ENCODE results near the gene ATP6V1D. TPM values are rescaled to one million over a fixed set of nuclear protein-coding genes. Genes with fewer than 3 reads are reported as not detected.
"Not testable (repeated sequence)": the region's sequence is repeated elsewhere in the genome, so short reads cannot be mapped to it uniquely, and the experiment has no call there.

The ATP6V1D gene
- polyA plus RNA-seq (2013, experiment 1 of 2) = 42.4 TPM
- polyA plus RNA-seq (2013, experiment 2 of 2) = 42.0 TPM

DNA sequence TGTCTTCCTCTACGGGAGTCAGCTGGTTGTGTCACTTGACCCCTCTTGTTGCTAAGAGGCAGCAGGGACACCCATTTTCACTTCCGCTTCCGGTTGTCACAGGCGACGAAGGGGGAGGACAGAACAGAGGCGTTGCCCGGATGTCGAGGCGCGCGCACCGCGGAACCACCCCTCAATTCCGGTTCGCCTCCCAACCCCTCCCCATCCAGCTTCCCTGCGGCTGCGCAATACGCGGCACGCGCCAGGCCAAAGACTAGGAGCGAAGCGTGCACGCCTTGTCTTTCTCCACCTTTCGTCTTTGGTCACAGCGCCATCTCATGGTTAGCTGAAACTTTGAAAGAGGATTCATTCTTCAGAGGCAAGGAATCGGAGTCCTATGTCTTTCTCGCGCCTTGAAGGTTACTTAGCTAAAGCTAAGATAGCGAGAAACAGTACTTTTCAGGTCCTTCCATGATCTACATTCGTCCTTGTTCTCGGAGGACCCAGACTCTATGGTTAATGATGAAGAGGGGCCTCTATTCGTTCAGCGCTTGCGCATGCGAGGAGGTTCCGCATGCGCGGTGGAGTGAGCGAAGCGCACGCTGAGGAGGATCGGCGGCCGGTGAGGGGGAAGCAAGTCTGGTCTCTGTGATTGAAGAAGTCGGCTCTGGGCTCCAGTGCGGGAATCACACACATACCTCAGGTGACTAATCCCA lies at the start of gene ATP6V1D, which contains the start of gene EIF2S1:
Gene ATP6V1D (minus strand): TSS at position 30 of the 695 bp plus-strand sequence. CDS start 106 bp downstream, outside the sequence.
Gene EIF2S1 (plus strand): TSS at position 554 of the 695 bp plus-strand sequence. CDS start 4,440 bp downstream, outside the sequence.
- no peak within 1 kb of the TSS for H3K4ac ChIP-seq (ENCODE audit: low read length)
- H4K8ac ChIP-seq (ENCODE audit: low read depth, low read length) = no peak within 1 kb of the TSS
- peaks cover 2% of the 10 kb centered on the region for H3K79me1 ChIP-seq (ENCODE audit: low read depth, low read length)
- H2AFZ ChIP-seq (ENCODE audit: low read length) = peak within 1 kb of the TSS; percentile 91
- H2BK15ac ChIP-seq (ENCODE audit: low read length) = no peak within 1 kb of the TSS
- H3K4me3 ChIP-seq (ENCODE audit: low read length in 2 of 2) = peak within 1 kb of the TSS; percentile 62 to 95
- peak within 1 kb of the TSS; percentile 76 for H3K18ac ChIP-seq (ENCODE audit: low read length)
- peak within 1 kb of the TSS; percentile 74 for H3K27ac ChIP-seq (replicated peaks; ENCODE audit: low read length)
- H2AK5ac ChIP-seq (ENCODE audit: low read depth, low read length) = peak within 1 kb of the TSS; percentile 24
- no peaks in the 10 kb centered on the region for H3K9me3 ChIP-seq (replicated peaks in 1 of 2; ENCODE audit: control insufficient read depth in 2 of 2, insufficient read depth in 1 of 2, low read depth in 1 of 2, low read length in 2 of 2)
- peaks cover 4 to 17% of the 10 kb centered on the region in 2 donors for H3K4me1 ChIP-seq (ENCODE audit: control insufficient read depth in 2 of 2, insufficient read depth in 1 of 2, low read depth in 1 of 2, low read length in 2 of 2)
- peak within 1 kb of the TSS; percentile 89 for H3K4me2 ChIP-seq (ENCODE audit: insufficient read depth, low read length, poor library complexity, severe bottlenecking)
- DNase-seq (ENCODE audit: low spot score) = peak; percentile 99
- H2BK12ac ChIP-seq (ENCODE audit: low read length) = no peak within 1 kb of the TSS
- H3K9ac ChIP-seq (ENCODE audit: low read depth, low read length, poor library complexity) = peak within 1 kb of the TSS; percentile 94
- no peak within 1 kb of the TSS for H2BK5ac ChIP-seq (ENCODE audit: low read length)
- H3K14ac ChIP-seq (ENCODE audit: low read length) = peak within 1 kb of the TSS; percentile 90
- H4K91ac ChIP-seq (ENCODE audit: low read depth, low read length, poor library complexity) = no peak within 1 kb of the TSS
- peak within 1 kb of the TSS; percentile 90 for H3K23ac ChIP-seq (ENCODE audit: low read depth, low read length, poor library complexity)
- no peak within 1 kb of the TSS for H2BK120ac ChIP-seq (ENCODE audit: low read depth, low read length)
- peaks cover 2 to 48% of the 10 kb centered on the region in 2 donors for H3K36me3 ChIP-seq (replicated peaks in 1 of 2; ENCODE audit: control insufficient read depth in 2 of 2, insufficient read depth in 2 of 2, low read length in 2 of 2)
- no CpG with 5 or more reads among the region's 47 CpGs for WGBS, 2 donors (ENCODE audit: extremely low coverage in 2 of 2, insufficient read length in 2 of 2, insufficient replicate concordance in 1 of 2)
- no peaks in the 10 kb centered on the region for H3K27me3 ChIP-seq (ENCODE audit: control insufficient read depth in 3 of 3, insufficient read depth in 3 of 3, low read depth in 1 of 3, low read length in 3 of 3)

DNA sequence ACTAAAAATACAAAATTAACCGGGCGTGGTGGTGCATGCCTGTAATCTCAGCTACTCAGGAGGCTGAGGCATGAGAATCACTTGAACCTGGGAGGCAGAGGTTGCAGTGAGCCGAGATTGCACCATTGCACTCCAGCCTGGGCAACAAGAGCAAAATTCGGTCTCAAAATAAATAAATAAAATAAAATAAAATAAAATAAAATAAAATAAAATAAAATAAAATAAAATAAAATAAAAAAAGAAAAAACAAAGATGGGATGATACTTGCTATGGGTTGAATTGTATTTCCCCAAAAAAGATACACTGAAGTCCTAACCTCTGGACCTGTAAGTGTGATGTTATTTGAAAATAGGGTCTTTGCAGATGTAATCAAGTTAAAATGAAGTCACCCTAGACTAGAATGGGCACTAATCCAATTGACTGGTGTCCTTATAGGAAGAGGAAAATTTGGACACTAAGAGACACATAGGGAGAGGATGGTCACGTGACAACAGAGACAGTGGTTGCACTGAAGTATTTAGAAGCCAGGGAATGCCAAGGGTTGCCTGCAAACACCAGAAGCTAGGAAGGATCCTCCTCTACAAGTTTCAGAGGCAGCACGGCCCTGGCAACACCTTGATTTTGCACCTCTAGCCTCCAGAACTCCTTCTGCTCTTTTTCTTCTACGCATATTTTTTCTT lies 48.7 kb upstream of the ATP6V1D start:
- H3K27ac ChIP-seq (replicated peaks; ENCODE audit: low read length); H2AK5ac ChIP-seq (ENCODE audit: low read depth, low read length); H2BK12ac ChIP-seq (ENCODE audit: low read length); H3K4me1 ChIP-seq (ENCODE audit: control insufficient read depth in 2 of 2, insufficient read depth in 1 of 2, low read depth in 1 of 2, low read length in 2 of 2); H3K4me2 ChIP-seq (ENCODE audit: insufficient read depth, low read length, poor library complexity, severe bottlenecking); H3K14ac ChIP-seq (ENCODE audit: low read length); H3K36me3 ChIP-seq (replicated peaks in 1 of 2; ENCODE audit: control insufficient read depth in 2 of 2, insufficient read depth in 2 of 2, low read length in 2 of 2); H2BK120ac ChIP-seq (ENCODE audit: low read depth, low read length); H3K79me1 ChIP-seq (ENCODE audit: low read depth, low read length); H3K4ac ChIP-seq (ENCODE audit: low read length); H3K9me3 ChIP-seq (replicated peaks in 1 of 2; ENCODE audit: control insufficient read depth in 2 of 2, insufficient read depth in 1 of 2, low read depth in 1 of 2, low read length in 2 of 2); H4K91ac ChIP-seq (ENCODE audit: low read depth, low read length, poor library complexity); H3K18ac ChIP-seq (ENCODE audit: low read length); H3K23ac ChIP-seq (ENCODE audit: low read depth, low read length, poor library complexity); H2BK15ac ChIP-seq (ENCODE audit: low read length); H2AFZ ChIP-seq (ENCODE audit: low read length); H3K4me3 ChIP-seq (ENCODE audit: low read length in 2 of 2); H4K8ac ChIP-seq (ENCODE audit: low read depth, low read length); H3K9ac ChIP-seq (ENCODE audit: low read depth, low read length, poor library complexity); DNase-seq (ENCODE audit: low spot score); H2BK5ac ChIP-seq (ENCODE audit: low read length): not testable (repeated sequence)
- 100% methylated on average over 1 of the region's 7 CpGs for WGBS, 2 donors (ENCODE audit: extremely low coverage in 2 of 2, insufficient read length in 2 of 2, insufficient replicate concordance in 1 of 2)
- H3K27me3 ChIP-seq (ENCODE audit: control insufficient read depth in 3 of 3, insufficient read depth in 3 of 3, low read depth in 1 of 3, low read length in 3 of 3) = peaks cover 0 to 14% (median 2%) of the 10 kb centered on the region in 3 experiments

DNA sequence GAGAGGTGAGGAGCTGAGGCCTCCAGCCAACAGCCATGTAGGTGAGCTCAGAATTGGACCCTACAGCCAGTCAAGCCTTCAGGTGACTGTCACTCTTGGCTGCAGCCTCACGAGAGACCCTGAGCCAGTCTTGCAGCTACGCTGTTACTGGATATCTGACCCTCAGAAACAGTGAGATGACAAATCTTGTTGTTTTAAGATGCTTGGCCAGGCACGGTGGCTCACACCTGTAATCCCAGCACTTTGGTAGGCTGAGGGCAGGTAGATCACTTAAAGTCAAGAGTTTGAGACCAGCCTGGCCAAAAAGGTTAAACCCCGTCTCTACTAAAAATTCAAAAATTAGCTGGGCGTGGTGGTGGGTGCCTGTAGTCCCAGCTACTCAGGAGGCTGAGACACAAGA lies 46.2 kb upstream of the ATP6V1D start:
- WGBS, 2 donors (ENCODE audit: extremely low coverage in 2 of 2, insufficient read length in 2 of 2, insufficient replicate concordance in 1 of 2) = no CpG with 5 or more reads among the region's 5 CpGs
- no peak overlapping the region for H2AFZ ChIP-seq (ENCODE audit: low read length)
- H2AK5ac ChIP-seq (ENCODE audit: low read depth, low read length) = no peak overlapping the region
- H3K27ac ChIP-seq (replicated peaks; ENCODE audit: low read length) = no peak overlapping the region
- no peak overlapping the region for H2BK15ac ChIP-seq (ENCODE audit: low read length)
- no peak overlapping the region for H3K18ac ChIP-seq (ENCODE audit: low read length)
- no peak overlapping the region for H2BK12ac ChIP-seq (ENCODE audit: low read length)
- H3K4ac ChIP-seq (ENCODE audit: low read length) = no peak overlapping the region
- no peak overlapping the region for H3K14ac ChIP-seq (ENCODE audit: low read length)
- H4K8ac ChIP-seq (ENCODE audit: low read depth, low read length) = no peak overlapping the region
- H3K9ac ChIP-seq (ENCODE audit: low read depth, low read length, poor library complexity) = no peak overlapping the region
- no peak overlapping the region for H2BK5ac ChIP-seq (ENCODE audit: low read length)
- no peak overlapping the region for H3K4me3 ChIP-seq (ENCODE audit: low read length in 2 of 2)
- peaks cover 0 to 3% of the 10 kb centered on the region in 2 donors for H3K4me1 ChIP-seq (ENCODE audit: control insufficient read depth in 2 of 2, insufficient read depth in 1 of 2, low read depth in 1 of 2, low read length in 2 of 2)
- H2BK120ac ChIP-seq (ENCODE audit: low read depth, low read length) = no peak overlapping the region
- no peak for DNase-seq (ENCODE audit: low spot score)
- H3K23ac ChIP-seq (ENCODE audit: low read depth, low read length, poor library complexity) = no peak overlapping the region
- no peaks in the 10 kb centered on the region for H3K9me3 ChIP-seq (replicated peaks in 1 of 2; ENCODE audit: control insufficient read depth in 2 of 2, insufficient read depth in 1 of 2, low read depth in 1 of 2, low read length in 2 of 2)
- no peaks in the 10 kb centered on the region for H3K79me1 ChIP-seq (ENCODE audit: low read depth, low read length)
- H3K27me3 ChIP-seq (ENCODE audit: control insufficient read depth in 3 of 3, insufficient read depth in 3 of 3, low read depth in 1 of 3, low read length in 3 of 3) = no peaks in the 10 kb centered on the region
- H3K36me3 ChIP-seq (replicated peaks in 1 of 2; ENCODE audit: control insufficient read depth in 2 of 2, insufficient read depth in 2 of 2, low read length in 2 of 2) = no peaks in the 10 kb centered on the region
- H3K4me2 ChIP-seq (ENCODE audit: insufficient read depth, low read length, poor library complexity, severe bottlenecking) = no peak overlapping the region
- no peak overlapping the region for H4K91ac ChIP-seq (ENCODE audit: low read depth, low read length, poor library complexity)

DNA sequence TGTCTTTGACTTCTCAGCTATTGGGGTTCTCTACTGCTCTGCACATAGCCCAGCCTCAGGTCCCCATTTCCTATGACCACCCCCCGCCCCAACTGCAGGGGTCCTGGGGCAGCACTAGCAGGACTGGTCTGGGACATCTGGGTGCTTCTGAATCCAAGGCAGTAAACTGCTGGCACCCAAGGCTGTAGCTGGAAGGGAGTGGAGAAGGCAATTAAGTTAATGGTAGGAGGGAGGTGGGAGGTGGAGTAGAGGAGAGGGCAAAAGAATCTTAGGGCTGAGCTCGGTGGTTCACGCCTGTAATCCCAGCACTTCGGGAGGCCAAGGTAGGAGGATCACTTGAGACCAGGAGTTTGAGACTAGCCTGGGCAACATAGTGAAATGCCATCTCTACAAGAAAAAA lies 40.8 kb upstream of the ATP6V1D start:
- Histone ChIP-seq H2AFZ (ENCODE audit: low read length) (no peak overlapping the region), H2BK120ac (ENCODE audit: low read depth, low read length) (no peak overlapping the region), H3K79me1 (ENCODE audit: low read depth, low read length) (no peaks in the 10 kb centered on the region), H3K36me3 (replicated peaks in 1 of 2; ENCODE audit: control insufficient read depth in 2 of 2, insufficient read depth in 2 of 2, low read length in 2 of 2) (no peaks in the 10 kb centered on the region), H2AK5ac (ENCODE audit: low read depth, low read length) (no peak overlapping the region), H3K27ac (replicated peaks; ENCODE audit: low read length) (no peak overlapping the region), H3K14ac (ENCODE audit: low read length) (no peak overlapping the region), H2BK15ac (ENCODE audit: low read length) (no peak overlapping the region), H2BK5ac (ENCODE audit: low read length) (no peak overlapping the region), H3K9ac (ENCODE audit: low read depth, low read length, poor library complexity) (no peak overlapping the region), H3K4me3 (ENCODE audit: low read length in 2 of 2) (no peak overlapping the region), H3K18ac (ENCODE audit: low read length) (no peak overlapping the region), H3K4ac (ENCODE audit: low read length) (no peak overlapping the region), H4K91ac (ENCODE audit: low read depth, low read length, poor library complexity) (no peak overlapping the region), H3K9me3 (replicated peaks in 1 of 2; ENCODE audit: control insufficient read depth in 2 of 2, insufficient read depth in 1 of 2, low read depth in 1 of 2, low read length in 2 of 2) (no peaks in the 10 kb centered on the region), H3K4me2 (ENCODE audit: insufficient read depth, low read length, poor library complexity, severe bottlenecking) (no peak overlapping the region), H3K27me3 (ENCODE audit: control insufficient read depth in 3 of 3, insufficient read depth in 3 of 3, low read depth in 1 of 3, low read length in 3 of 3) (no peaks in the 10 kb centered on the region), H3K23ac (ENCODE audit: low read depth, low read length, poor library complexity) (no peak overlapping the region), H4K8ac (ENCODE audit: low read depth, low read length) (no peak overlapping the region), H3K4me1 (ENCODE audit: control insufficient read depth in 2 of 2, insufficient read depth in 1 of 2, low read depth in 1 of 2, low read length in 2 of 2) (peaks cover 0 to 4% of the 10 kb centered on the region in 2 donors), H2BK12ac (ENCODE audit: low read length) (no peak overlapping the region)
- no peak for DNase-seq (ENCODE audit: low spot score)
- no CpG with 5 or more reads among the region's 4 CpGs for WGBS, 2 donors (ENCODE audit: extremely low coverage in 2 of 2, insufficient read length in 2 of 2, insufficient replicate concordance in 1 of 2)
